Spleen (tissue), 7 donors: ENCODE data around the gene CDK14.

Experiments
- CTCF ChIP-seq, 11 experiments: fragments of 200-600 bp in 7 of 11; fragments of 450-650 bp in 4 of 11; sonication (generic) in 4 of 11; IDR thresholded peaks in 8 of 11; conservative IDR thresholded peaks in 3 of 11; 1 replicate in 7 of 11; 2 replicates in 4 of 11; pipeline versions ENCODE4 v1.4.0 to v1.8.0; 2016 to 2021; ENCODE audit warnings: antibody characterized with exemption in 11 of 11, inconsistent platforms in 4 of 11, mild to moderate bottlenecking in 1 of 11
- POLR2AphosphoS5 ChIP-seq, 3 donors: sonication (generic); formaldehyde crosslinking; IDR thresholded peaks; one replicate each; pipeline ENCODE4 v1.5.1; 2017; ENCODE audit warnings: antibody characterized with exemption in 3 of 3
- donor health status: DM: no; HTN: no; CAD: no; lungs with moderate emphysema.
- donor health status: DM: no; HTN: no; CAD: no.
- donor health status: DM: no; HTN: no; CAD: no.

DNA sequence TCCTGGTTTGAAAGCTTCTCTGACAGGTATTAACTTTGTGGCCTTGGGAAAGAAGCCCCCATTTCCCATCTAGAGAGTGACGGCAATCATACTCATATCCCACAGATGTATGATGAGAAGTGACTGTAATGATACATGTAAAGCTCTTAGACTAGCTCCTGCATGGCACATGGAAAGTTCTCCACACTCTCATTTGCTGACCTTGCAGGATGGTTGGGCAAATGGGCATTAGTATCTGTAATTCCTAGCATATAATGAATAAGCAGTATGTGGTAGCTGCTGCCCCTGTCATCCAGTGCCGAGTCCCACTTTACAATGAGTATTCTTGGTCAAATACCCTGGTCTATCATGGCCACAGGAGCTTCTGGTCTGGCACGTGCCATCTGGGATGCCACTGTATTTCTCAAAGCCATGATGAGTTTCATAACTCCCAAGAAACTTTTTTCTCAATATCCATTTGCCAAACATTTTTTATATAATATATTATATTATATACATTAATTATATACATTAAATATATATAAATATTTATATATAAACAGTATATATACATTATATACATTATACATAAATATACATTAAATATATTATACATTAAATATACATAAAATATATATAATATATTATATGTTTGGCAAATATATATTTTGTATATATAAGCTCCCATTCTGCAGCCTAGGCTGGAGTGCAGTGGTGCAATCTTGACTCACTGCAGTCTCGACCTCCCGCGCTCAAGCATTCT, 561.6 kb downstream of the CDK14 start:
- TF ChIP-seq POLR2AphosphoS5 (IDR thresholded peaks at IDR 0.05) (no peak), CTCF (IDR thresholded peaks at IDR 0.05 in 8 of 11, conservative IDR thresholded peaks at IDR 0.05 in 3 of 11) (no peak)
